SK-N-SH treated with all-trans-retinoic acid at 6 μM for 48 hours (cell line): Measurements from ENCODE around the gene POLD4.

Experiments
- ATAC-seq: fragments of 200-7000 bp; cut with Tn5 transposase; 3 replicates; pipeline ENCODE4 v1.9.1; 2020; ENCODE audit warnings: mild to moderate bottlenecking, moderate library complexity
- ARNTL ChIP-seq: fragments of 450-650 bp; formaldehyde crosslinking; IDR thresholded peaks from 2 replicates; pipeline ENCODE4 v1.5.0; 2020; ENCODE audit warnings: low read depth, mild to moderate bottlenecking, moderate library complexity, borderline replicate concordance
- CSDC2 ChIP-seq: fragments of 250-450 bp; sonication (Bioruptor Pico); IDR thresholded peaks from 2 replicates; pipeline ENCODE4 v1.5.0; 2020; ENCODE audit warnings: mild to moderate bottlenecking, moderate library complexity
- ESRRG ChIP-seq: fragments of 250-450 bp; sonication (Bioruptor Pico); IDR thresholded peaks from 2 replicates; pipeline ENCODE4 v1.6.1; 2021; ENCODE audit warnings: mild to moderate bottlenecking
- GLIS3 ChIP-seq: fragments of 250-450 bp; sonication (Bioruptor Pico); IDR thresholded peaks from 2 replicates; pipeline ENCODE4 v1.5.0; 2020; ENCODE audit warnings: mild to moderate bottlenecking, moderate library complexity
- ISL1 ChIP-seq: fragments of 250-450 bp; sonication (Bioruptor Pico); IDR thresholded peaks from 2 replicates; pipeline ENCODE4 v2.1.2; 2022; ENCODE audit warnings: mild to moderate bottlenecking, moderate library complexity
- OSR1 ChIP-seq: fragments of 250-450 bp; sonication (Bioruptor Pico); IDR thresholded peaks from 2 replicates; pipeline ENCODE4 v1.8.0; 2022; ENCODE audit warnings: moderate library complexity, mild to moderate bottlenecking, inconsistent platforms
- PPARA ChIP-seq: fragments of 250-450 bp; sonication (Bioruptor Pico); IDR thresholded peaks from 2 replicates; pipeline ENCODE4 v1.5.0; 2020; ENCODE audit warnings: mild to moderate bottlenecking, borderline replicate concordance
- RARB ChIP-seq: fragments of 250-450 bp; sonication (Bioruptor Pico); IDR thresholded peaks from 2 replicates; pipeline ENCODE4 v1.8.0; 2021; ENCODE audit warnings: mild to moderate bottlenecking, moderate library complexity
- SNAI2 ChIP-seq: fragments of 250-450 bp; sonication (Bioruptor Pico); IDR thresholded peaks from 2 replicates; pipeline ENCODE4 v1.5.0; 2020; ENCODE audit warnings: mild to moderate bottlenecking, moderate library complexity
- TCF4 ChIP-seq: fragments of 250-450 bp; sonication (Bioruptor Pico); IDR thresholded peaks from 2 replicates; pipeline ENCODE4 v1.8.0; 2021; ENCODE audit warnings: mild to moderate bottlenecking, moderate library complexity, borderline replicate concordance
- TOX ChIP-seq: fragments of 250-450 bp; sonication (Bioruptor Pico); IDR thresholded peaks from 2 replicates; pipeline ENCODE4 v1.8.0; 2021; ENCODE audit warnings: mild to moderate bottlenecking, moderate library complexity, borderline replicate concordance
- ZC3H10 ChIP-seq: fragments of 250-450 bp; sonication (Bioruptor Pico); IDR thresholded peaks from 2 replicates; pipeline ENCODE4 v1.5.1; 2021; ENCODE audit warnings: mild to moderate bottlenecking, moderate library complexity
- ZFP3 ChIP-seq: fragments of 250-450 bp; sonication (Bioruptor Pico); IDR thresholded peaks from 2 replicates; pipeline ENCODE4 v1.5.0; 2020; ENCODE audit warnings: mild to moderate bottlenecking, moderate library complexity
- ZFP30 ChIP-seq: fragments of 450-650 bp; formaldehyde crosslinking; IDR thresholded peaks from 2 replicates; pipeline ENCODE4 v1.5.0; 2022; ENCODE audit warnings: mild to moderate bottlenecking, moderate library complexity
- ZNF565 ChIP-seq: fragments of 450-650 bp; formaldehyde crosslinking; conservative IDR thresholded peaks from 2 replicates; pipeline ENCODE4 v1.5.0; 2020; ENCODE audit warnings: low read depth, mild to moderate bottlenecking, moderate library complexity
- ZNF70 ChIP-seq: fragments of 450-650 bp; formaldehyde crosslinking; IDR thresholded peaks from 2 replicates; pipeline ENCODE4 v1.5.0; 2020; ENCODE audit warnings: mild to moderate bottlenecking, moderate library complexity
- ZNF8 ChIP-seq: fragments of 450-650 bp; formaldehyde crosslinking; IDR thresholded peaks from 2 replicates; pipeline ENCODE4 v1.5.0; 2020; ENCODE audit warnings: mild to moderate bottlenecking, moderate library complexity
- TF ChIP-seq, protein P1 (sequence below): fragments of 250-450 bp; sonication (Bioruptor Pico); IDR thresholded peaks from 2 replicates; pipeline ENCODE4 v1.8.0; 2021; ENCODE audit warnings: low read depth, mild to moderate bottlenecking, moderate library complexity, borderline replicate concordance
- TF ChIP-seq, protein P2 (sequence below): fragments of 250-450 bp; sonication (Bioruptor Pico); IDR thresholded peaks from 2 replicates; pipeline ENCODE4 v1.5.1; 2021; ENCODE audit warnings: mild to moderate bottlenecking, moderate library complexity
- TF ChIP-seq, protein P3 (sequence below): fragments of 250-450 bp; sonication (Bioruptor Pico); IDR thresholded peaks from 2 replicates; pipeline ENCODE4 v1.5.0; 2020; ENCODE audit warnings: mild to moderate bottlenecking, moderate library complexity
- TF ChIP-seq, protein P4 (sequence below): fragments of 250-450 bp; sonication (Bioruptor Pico); IDR thresholded peaks from 2 replicates; pipeline ENCODE4 v1.8.0; 2020; ENCODE audit warnings: mild to moderate bottlenecking, moderate library complexity, borderline replicate concordance

The POLD4 gene

DNA sequence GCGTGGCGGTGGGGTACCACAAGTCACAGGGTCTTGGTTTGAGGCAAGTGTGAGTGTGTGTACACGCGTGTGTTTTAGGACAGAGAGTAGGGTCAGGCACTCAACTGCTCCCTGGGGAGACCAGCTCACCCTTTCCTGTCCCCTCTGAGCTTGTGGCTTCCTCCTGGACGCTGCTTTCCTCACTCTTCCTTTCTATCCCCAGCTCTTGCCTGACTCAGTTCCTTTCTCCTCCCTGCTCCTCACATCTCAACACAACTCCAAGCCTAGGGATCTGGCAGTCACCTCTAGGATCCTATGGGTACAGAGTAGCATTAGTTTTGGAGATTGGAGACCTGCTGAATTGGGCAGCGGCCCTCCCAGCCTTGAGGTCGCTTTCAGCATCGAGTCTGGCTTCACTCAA, 15.9 kb upstream of the POLD4 start:
- TF ChIP-seq ZC3H10 (no peak), CSDC2 (CRISPR knock-in tag) (no peak), ESRRG (CRISPR knock-in tag) (no peak), GLIS3 (CRISPR knock-in tag) (no peak), ZNF70 (CRISPR knock-in tag) (no peak), RARB (CRISPR knock-in tag) (no peak), ARNTL (CRISPR knock-in tag) (no peak)
- no peak for ATAC-seq

DNA sequence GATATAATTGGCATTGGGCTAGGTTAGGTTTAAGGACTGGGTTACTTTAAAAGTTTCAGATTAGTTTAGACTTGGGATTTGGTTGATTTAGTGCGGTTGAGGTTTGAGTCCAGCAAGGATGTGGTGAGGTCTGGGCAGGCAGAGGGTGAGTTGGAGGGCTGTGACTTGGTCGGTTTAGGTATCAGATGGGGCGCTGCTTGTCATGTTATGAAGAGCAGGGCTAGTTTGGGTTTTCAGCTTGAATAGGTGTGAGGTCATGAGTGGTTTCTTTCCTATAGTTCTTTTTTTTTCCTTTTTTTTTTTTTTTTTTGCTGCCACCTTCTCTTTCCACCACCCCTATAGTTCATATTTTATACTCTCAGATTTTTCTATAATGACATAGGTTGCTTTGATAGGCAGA, 15.3 kb upstream of the POLD4 start:
- no peak for ATAC-seq
- TF ChIP-seq PPARA (CRISPR knock-in tag): no peak
- TF ChIP-seq ZFP30: no peak
- TF ChIP-seq OSR1: no peak
- TF ChIP-seq, protein P1, sequence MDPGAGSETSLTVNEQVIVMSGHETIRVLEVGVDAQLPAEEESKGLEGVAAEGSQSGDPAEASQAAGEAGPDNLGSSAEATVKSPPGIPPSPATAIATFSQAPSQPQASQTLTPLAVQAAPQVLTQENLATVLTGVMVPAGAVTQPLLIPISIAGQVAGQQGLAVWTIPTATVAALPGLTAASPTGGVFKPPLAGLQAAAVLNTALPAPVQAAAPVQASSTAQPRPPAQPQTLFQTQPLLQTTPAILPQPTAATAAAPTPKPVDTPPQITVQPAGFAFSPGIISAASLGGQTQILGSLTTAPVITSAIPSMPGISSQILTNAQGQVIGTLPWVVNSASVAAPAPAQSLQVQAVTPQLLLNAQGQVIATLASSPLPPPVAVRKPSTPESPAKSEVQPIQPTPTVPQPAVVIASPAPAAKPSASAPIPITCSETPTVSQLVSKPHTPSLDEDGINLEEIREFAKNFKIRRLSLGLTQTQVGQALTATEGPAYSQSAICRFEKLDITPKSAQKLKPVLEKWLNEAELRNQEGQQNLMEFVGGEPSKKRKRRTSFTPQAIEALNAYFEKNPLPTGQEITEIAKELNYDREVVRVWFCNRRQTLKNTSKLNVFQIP (CRISPR knock-in tag): no peak
- TF ChIP-seq, protein P2, sequence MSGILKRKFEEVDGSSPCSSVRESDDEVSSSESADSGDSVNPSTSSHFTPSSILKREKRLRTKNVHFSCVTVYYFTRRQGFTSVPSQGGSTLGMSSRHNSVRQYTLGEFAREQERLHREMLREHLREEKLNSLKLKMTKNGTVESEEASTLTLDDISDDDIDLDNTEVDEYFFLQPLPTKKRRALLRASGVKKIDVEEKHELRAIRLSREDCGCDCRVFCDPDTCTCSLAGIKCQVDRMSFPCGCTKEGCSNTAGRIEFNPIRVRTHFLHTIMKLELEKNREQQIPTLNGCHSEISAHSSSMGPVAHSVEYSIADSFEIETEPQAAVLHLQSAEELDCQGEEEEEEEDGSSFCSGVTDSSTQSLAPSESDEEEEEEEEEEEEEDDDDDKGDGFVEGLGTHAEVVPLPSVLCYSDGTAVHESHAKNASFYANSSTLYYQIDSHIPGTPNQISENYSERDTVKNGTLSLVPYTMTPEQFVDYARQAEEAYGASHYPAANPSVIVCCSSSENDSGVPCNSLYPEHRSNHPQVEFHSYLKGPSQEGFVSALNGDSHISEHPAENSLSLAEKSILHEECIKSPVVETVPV: no peak
- TF ChIP-seq ESRRG (CRISPR knock-in tag): no peak
- TF ChIP-seq ISL1 (CRISPR knock-in tag): no peak
- TF ChIP-seq CSDC2 (CRISPR knock-in tag): no peak

GRCh38 chr11:67367761-67368227, 14.4 kb upstream of the POLD4 start:
- ATAC-seq: no peak
- TF ChIP-seq, protein P3, sequence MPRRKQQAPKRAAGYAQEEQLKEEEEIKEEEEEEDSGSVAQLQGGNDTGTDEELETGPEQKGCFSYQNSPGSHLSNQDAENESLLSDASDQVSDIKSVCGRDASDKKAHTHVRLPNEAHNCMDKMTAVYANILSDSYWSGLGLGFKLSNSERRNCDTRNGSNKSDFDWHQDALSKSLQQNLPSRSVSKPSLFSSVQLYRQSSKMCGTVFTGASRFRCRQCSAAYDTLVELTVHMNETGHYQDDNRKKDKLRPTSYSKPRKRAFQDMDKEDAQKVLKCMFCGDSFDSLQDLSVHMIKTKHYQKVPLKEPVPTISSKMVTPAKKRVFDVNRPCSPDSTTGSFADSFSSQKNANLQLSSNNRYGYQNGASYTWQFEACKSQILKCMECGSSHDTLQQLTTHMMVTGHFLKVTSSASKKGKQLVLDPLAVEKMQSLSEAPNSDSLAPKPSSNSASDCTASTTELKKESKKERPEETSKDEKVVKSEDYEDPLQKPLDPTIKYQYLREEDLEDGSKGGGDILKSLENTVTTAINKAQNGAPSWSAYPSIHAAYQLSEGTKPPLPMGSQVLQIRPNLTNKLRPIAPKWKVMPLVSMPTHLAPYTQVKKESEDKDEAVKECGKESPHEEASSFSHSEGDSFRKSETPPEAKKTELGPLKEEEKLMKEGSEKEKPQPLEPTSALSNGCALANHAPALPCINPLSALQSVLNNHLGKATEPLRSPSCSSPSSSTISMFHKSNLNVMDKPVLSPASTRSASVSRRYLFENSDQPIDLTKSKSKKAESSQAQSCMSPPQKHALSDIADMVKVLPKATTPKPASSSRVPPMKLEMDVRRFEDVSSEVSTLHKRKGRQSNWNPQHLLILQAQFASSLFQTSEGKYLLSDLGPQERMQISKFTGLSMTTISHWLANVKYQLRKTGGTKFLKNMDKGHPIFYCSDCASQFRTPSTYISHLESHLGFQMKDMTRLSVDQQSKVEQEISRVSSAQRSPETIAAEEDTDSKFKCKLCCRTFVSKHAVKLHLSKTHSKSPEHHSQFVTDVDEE: no peak
- TF ChIP-seq ZC3H10 (no peak), ZFP3 (CRISPR knock-in tag) (no peak), OSR1 (no peak), RARB (CRISPR knock-in tag) (no peak), ARNTL (CRISPR knock-in tag) (no peak), PPARA (CRISPR knock-in tag) (no peak), ZNF70 (CRISPR knock-in tag) (no peak), ZNF8 (CRISPR knock-in tag) (no peak), TCF4 (CRISPR knock-in tag) (no peak), CSDC2 (CRISPR knock-in tag) (no peak), TOX (CRISPR knock-in tag) (no peak), ZNF565 (CRISPR knock-in tag) (no peak), ZFP30 (no peak), ISL1 (CRISPR knock-in tag) (no peak), SNAI2 (CRISPR knock-in tag) (no peak), ESRRG (CRISPR knock-in tag) (no peak)
- TF ChIP-seq, protein P4, sequence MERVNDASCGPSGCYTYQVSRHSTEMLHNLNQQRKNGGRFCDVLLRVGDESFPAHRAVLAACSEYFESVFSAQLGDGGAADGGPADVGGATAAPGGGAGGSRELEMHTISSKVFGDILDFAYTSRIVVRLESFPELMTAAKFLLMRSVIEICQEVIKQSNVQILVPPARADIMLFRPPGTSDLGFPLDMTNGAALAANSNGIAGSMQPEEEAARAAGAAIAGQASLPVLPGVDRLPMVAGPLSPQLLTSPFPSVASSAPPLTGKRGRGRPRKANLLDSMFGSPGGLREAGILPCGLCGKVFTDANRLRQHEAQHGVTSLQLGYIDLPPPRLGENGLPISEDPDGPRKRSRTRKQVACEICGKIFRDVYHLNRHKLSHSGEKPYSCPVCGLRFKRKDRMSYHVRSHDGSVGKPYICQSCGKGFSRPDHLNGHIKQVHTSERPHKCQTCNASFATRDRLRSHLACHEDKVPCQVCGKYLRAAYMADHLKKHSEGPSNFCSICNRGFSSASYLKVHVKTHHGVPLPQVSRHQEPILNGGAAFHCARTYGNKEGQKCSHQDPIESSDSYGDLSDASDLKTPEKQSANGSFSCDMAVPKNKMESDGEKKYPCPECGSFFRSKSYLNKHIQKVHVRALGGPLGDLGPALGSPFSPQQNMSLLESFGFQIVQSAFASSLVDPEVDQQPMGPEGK (CRISPR knock-in tag): no peak
- TF ChIP-seq, protein P1 (CRISPR knock-in tag): no peak
- TF ChIP-seq, protein P2: no peak
